Embryonic facial prominence (tissue), 1 donor: ENCODE data around the gene CLIC3.

Experiments
- DNase-seq: peaks from one replicate; pipeline ENCODE4 v3.0.0-alpha.2; 2016; ENCODE audit errors: extremely low spot score

Gene CLIC3

DNA sequence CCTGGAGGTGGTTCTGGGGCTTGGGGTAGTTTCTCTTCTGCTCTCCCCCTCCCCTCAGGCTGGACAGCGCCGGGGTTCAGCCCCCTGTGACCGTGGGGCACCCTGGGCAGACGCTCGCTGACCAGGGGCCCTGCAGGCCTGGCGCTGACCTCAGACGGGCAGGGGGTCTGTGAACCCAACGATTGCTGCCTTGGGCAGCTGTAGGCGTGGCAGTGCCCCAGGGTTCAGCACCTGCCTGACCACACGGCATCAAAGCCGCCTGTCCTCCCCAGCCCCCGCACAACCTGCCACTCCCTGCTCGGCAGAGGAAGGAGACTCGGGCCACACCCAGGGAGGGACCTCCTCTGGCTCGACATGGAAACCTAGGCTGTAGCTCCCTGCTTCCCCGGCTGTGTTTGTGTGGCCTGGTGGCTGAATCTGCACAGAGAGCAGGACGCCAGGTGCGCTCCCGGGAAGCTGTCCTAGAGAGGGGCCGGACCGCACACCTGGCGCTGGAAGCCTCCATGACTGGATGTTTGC, 32.1 kb downstream of the CLIC3 start:
- no peak for DNase-seq

GRCh38 chr9:136963751-136964150, 32.6 kb downstream of the CLIC3 start:
- no peak for DNase-seq

DNA sequence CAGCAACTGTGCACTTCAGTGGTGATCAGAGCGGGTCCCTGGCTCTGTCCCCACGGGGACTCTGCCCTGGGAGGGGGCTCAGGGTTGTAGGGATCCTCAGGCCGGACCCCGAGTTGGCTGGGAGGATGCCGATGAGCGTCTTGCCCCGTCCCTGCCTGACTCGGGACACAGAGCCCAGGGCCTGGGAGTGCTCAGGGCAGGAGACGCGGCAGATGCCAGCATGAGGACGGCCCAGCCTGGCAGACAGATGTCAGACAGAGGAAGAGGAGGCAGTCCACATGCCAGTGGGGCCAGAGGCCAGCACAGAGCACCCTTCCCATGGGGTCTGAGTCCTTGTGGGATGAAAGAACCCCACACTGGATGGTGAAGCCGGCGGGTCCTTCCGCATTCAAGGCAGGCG, 33.0 kb downstream of the CLIC3 start:
- DNase-seq, result no peak

- no peak for DNase-seq
Observed at GRCh38 chr9:136962701-136963248, 33.6 kb downstream of the CLIC3 start.

- no peak for DNase-seq
Observed at GRCh38 chr9:136962163-136962562, 34.2 kb downstream of the CLIC3 start.

DNA sequence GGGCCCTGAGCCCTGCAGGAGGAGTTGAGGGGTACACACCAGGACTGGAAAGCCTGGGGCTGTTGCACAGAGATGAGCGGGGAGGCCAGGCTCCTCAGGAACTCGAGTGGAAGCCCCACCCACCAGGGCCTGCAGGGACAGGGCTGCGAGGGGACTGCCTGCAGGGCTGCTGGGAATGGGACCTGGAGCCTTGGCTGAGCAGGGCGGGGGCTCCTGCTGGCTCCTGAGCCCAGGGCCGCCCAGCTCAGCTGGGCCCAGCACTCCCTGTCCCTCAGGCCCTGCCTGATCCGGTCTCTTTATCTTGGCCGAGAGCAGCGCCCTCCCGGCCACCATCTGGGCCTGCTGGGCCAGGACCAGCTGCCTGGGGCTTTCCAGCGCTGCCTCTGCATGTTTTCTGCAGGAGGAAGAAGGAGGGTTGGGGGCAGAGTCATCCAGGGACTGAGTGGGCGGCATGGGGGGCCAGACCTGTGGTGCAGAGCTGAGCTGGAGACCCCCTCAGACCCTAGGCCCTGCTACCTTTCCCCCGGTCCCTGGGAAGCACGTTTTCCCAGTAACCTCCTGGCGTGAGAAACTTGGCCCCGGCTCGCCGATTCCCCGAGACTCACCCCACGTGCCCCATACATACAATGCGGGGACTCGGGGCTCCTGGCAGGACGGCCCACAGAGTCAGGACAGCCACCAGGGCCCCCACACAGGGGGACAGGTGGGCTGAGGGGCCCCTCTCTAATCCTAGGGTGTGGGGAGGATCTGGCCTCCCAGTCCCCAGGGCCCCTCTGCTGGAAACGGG, 34.9 kb downstream of the CLIC3 start:
- no peak for DNase-seq

- DNase-seq, result no peak
Observed at GRCh38 chr9:136960938-136961275, 35.5 kb downstream of the CLIC3 start.

GRCh38 chr9:136960212-136960937, 36.0 kb downstream of the CLIC3 start:
- no peak for DNase-seq

DNA sequence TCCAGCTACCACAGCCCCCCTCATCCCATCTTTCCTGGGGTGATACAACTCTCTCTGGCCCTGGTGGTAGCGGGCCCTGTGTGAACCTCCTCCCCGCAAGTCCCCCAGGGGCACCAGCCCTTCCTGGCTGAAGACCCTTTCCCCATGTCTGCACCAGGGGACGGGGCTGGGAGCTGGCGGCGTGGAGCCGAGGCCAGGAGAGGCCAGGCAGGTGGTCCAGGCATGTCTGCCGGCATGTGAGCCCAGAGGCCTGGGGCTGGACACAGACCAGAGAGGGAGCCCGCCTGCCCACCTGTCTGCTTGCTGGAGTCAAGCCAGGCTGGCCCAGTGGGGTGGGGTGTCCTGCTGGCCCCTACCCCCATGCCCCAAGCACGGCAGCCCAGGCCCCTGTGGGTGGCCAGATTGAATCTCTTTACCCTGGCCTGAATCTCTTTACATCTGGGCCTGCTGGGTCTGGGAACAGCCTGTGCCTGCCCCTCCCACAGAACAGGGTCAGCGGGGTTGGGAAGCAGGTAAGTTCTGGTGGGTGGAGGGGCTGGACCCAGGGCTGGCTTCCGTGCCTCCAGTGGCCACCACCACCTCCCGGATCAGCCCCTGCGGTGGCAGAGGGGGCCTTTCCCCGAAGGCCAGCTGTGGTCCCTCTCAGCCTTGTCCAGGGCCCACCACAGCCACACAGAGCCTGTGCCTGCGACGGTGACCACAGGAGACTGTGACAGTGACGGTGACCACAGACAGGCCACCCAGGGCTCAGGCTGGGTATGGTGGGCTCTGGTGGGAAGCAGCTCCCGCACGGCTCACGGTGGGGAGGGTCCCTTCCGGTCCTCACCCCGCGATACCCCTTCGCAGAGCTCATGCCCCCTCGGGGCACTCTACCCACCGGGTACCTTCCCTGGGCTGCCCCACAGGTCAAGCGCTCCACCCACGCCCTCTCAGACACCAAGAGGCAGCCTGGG, 37.2 kb downstream of the CLIC3 start:
- no peak for DNase-seq

- DNase-seq, result no peak
Observed at GRCh38 chr9:136958473-136958872, 37.9 kb downstream of the CLIC3 start.

- DNase-seq, result no peak
Observed at GRCh38 chr9:136957901-136958300, 38.5 kb downstream of the CLIC3 start.

GRCh38 chr9:136957461-136957860, 38.9 kb downstream of the CLIC3 start:
- no peak for DNase-seq

GRCh38 chr9:136956604-136957003, 39.8 kb downstream of the CLIC3 start:
- no peak for DNase-seq

GRCh38 chr9:136955943-136956335, 40.4 kb downstream of the CLIC3 start:
- no peak for DNase-seq

DNA sequence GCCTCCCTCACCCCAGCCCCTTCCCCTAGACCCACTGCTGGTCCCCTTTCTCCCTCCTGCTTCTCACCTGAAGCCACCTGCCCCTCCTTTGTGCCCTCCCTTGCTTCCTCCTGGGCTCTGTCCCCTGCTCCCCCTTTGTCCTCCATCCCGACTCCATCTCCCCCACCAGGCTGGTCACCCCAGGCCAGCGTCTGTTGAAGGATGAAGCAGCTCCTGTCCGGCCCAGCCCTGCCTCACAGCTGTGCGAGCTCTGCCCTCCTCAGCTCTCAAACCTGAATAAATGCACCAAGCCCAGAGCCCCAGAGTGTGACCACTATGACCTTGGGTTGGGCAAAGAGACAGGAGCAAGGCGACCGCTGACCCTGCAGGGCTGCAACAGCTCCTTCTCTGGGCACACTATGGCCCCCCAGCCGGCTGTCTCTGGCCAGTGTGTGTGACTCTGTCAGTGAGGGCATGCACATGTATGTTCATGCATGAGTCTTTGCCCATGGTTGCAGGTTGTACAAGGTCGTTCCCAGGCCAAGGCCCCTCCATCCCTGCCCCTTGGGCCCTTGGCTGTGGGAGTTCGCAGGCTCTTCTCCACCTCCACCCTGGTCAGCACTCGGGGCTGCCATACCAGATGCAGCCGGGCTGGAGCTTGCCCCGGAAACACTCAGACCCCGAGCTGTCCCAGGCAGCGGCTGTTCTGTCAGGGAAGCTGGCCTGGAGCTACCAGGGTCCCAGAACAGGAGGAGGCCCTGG, 41.0 kb downstream of the CLIC3 start:
- DNase-seq, result no peak

- no peak for DNase-seq
Observed at GRCh38 chr9:136954270-136955083, 41.9 kb downstream of the CLIC3 start.

DNA sequence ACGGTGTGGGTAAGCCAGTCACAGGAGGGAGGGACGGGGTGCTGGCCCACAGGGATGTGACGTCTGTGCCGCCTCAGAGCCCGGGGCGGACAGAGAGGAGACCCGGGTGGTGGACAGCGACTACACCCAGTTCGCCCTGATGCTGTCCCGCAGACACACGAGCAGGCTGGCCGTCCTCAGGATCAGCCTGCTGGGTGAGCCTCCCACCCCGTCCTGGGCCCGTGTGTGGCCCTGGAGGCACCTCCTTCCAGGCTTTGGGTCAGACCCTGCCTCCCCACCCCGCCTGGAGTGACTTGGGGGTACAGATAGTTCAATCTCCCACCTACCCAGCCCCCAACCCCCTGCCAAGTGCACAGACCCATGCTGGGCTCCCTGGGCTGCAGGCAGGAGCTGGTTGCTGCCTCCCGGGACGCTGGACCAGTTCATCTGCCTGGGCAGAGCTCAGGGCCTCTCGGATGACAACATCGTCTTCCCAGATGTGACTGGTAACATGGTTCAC, 42.5 kb downstream of the CLIC3 start:
- DNase-seq, result no peak

- DNase-seq, result no peak
Observed at GRCh38 chr9:136952876-136953770, 43.2 kb downstream of the CLIC3 start.

DNA sequence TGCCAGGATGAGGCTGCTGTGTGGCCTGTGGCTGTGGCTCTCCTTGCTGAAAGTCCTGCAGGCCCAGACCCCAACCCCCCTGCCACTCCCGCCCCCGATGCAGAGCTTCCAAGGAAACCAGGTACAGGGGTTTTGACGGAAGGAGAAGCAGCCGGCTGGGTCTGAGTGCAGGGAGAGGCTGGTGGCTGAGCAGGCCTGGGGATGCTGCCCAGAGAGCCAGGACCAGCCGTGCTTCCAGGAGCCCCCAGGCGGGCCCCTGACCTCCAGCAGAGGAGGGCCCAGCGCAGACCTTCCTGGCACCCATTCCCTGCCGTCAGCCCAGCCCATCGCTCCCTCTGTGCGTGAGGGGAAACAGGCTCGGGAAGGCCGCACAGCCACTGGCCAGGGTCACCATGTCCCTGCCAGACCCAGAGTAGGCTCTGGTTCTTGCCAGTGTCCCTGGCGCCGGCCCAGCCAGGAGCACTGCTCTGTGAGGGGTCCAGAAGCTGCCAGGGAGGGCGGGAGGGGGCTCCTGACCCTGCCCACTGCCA, 44.0 kb downstream of the CLIC3 start:
- no peak for DNase-seq
